ENCODE results near the gene VWA3B. TPM values are rescaled to one million over a fixed set of nuclear protein-coding genes. Genes with fewer than 3 reads are reported as not detected.

The VWA3B gene
- total RNA-seq, 1 donor from 2014 or later: not detected

DNA sequence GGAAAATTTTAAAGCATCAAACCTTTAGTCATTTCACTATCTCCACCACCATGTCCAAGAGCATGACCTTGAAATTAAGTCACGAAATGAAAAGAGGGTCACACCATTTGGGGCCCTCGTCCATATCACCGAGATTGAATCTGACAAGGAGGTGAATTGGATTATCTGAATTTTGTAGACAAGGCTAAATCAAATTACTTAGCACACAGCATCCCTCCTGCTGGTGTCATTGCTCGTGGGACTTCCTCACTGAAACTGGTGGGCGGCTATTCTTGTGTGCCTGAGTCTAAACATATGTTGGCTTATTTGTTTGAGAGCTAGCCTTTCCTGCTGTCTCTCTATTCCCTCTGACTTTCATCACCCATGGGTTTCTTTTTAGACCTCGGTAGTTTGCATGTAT lies 194.6 kb downstream of the VWA3B start:
- no peaks in the 10 kb centered on the region for H3K36me3 ChIP-seq (ENCODE audit: control insufficient read depth, insufficient read depth, low read length)
- DNase-seq (ENCODE audit: low read depth): no peak
- no peak overlapping the region for H3K4me3 ChIP-seq (ENCODE audit: low read depth, low read length)
- TF ChIP-seq, protein P1, sequence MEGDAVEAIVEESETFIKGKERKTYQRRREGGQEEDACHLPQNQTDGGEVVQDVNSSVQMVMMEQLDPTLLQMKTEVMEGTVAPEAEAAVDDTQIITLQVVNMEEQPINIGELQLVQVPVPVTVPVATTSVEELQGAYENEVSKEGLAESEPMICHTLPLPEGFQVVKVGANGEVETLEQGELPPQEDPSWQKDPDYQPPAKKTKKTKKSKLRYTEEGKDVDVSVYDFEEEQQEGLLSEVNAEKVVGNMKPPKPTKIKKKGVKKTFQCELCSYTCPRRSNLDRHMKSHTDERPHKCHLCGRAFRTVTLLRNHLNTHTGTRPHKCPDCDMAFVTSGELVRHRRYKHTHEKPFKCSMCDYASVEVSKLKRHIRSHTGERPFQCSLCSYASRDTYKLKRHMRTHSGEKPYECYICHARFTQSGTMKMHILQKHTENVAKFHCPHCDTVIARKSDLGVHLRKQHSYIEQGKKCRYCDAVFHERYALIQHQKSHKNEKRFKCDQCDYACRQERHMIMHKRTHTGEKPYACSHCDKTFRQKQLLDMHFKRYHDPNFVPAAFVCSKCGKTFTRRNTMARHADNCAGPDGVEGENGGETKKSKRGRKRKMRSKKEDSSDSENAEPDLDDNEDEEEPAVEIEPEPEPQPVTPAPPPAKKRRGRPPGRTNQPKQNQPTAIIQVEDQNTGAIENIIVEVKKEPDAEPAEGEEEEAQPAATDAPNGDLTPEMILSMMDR (IDR thresholded peaks at IDR 0.05; ENCODE audit: insufficient read depth, low read length, poor library complexity, severe bottlenecking): no peak
- peaks cover 7% of the 10 kb centered on the region for H3K27me3 ChIP-seq (ENCODE audit: control insufficient read depth, insufficient read depth, low read length)

DNA sequence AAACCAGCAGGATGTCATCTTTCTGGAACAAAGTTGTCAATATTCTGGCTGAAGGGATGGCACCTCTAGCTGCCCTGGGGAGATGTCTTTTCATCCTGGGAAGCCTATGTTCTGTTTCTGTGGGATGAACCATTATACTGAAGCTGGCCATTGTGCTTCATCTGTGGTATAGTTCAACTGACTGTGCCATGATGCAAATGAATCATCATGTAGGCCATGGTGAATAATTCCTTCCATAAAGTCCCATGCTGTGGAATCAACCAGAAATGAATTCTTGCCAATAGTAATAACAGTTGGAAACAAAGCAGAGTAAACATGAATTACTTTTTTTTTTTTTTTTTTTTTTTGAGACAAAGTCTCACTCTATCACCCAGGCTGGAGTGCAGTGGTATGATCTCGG lies 195.1 kb downstream of the VWA3B start:
- Histone ChIP-seq H3K36me3 (ENCODE audit: control insufficient read depth, insufficient read depth, low read length) (no peaks in the 10 kb centered on the region), H3K4me3 (ENCODE audit: low read depth, low read length) (no peak overlapping the region), H3K27me3 (ENCODE audit: control insufficient read depth, insufficient read depth, low read length) (peaks cover 5% of the 10 kb centered on the region)
- no peak for DNase-seq (ENCODE audit: low read depth)
- TF ChIP-seq, protein P1 (IDR thresholded peaks at IDR 0.05; ENCODE audit: insufficient read depth, low read length, poor library complexity, severe bottlenecking): no peak

DNA sequence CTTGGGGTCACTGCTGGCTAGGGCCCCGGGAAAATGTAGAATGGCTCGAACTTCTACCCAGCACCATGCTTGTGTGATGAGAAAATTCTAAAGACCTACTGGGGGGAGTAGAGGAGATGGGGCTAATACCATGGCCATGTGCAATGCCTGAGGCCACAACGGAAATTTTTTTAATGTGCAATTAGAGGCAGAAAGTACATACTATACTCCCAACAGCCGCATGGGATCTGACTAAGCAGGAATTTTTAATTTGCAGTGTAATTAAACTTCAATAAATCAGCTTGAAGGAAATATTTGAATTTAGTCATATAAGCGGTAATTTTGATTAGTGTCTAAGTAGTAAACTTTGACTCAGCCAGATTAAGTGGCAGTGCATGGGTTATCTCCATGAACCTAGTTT lies 206.1 kb downstream of the VWA3B start:
- TF ChIP-seq, protein P1 (IDR thresholded peaks at IDR 0.05; ENCODE audit: insufficient read depth, low read length, poor library complexity, severe bottlenecking): no peak
- DNase-seq (ENCODE audit: low read depth): no peak
- peaks cover 3% of the 10 kb centered on the region for H3K27me3 ChIP-seq (ENCODE audit: control insufficient read depth, insufficient read depth, low read length)
- no peaks in the 10 kb centered on the region for H3K36me3 ChIP-seq (ENCODE audit: control insufficient read depth, insufficient read depth, low read length)
- H3K4me3 ChIP-seq (ENCODE audit: low read depth, low read length): no peak overlapping the region

DNA sequence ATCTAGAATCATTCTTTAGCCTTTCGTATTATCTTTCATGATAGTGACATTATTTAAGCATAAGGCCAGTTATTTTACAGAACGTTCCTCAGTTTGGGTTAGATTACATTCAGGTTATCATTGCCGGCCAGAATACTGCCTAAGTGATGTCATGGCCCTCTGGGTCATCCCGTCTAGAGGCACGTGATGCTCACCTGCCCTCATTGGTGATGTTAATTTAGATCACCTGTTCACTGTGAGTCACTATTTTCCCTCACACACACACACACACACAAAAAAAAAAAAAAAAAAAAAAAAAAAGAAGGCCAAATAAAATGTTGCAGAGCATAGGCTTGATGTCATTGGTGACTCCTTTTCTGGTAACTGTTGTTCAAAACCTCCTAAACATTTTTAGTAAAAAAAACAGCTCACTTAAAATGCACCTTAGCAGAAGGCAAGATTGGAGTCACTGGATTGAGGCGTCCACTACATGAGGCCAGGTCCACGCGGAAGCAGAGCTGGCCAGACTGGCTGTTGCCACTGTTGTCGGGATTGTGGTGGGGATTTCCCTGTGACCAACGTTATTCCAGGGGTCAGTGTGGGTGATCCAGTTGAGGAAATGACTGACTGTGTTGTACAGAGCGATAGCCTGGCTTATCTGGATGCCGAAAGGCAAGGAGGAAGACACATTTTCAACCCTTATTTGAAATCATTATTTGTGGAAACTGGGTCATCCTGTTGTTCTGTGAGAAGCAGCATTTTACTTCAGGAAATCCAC lies 207.1 kb downstream of the VWA3B start:
- Histone ChIP-seq H3K4me3 (ENCODE audit: low read depth, low read length) (no peak overlapping the region), H3K27me3 (ENCODE audit: control insufficient read depth, insufficient read depth, low read length) (peaks cover 4% of the 10 kb centered on the region), H3K36me3 (ENCODE audit: control insufficient read depth, insufficient read depth, low read length) (no peaks in the 10 kb centered on the region)
- TF ChIP-seq, protein P1 (IDR thresholded peaks at IDR 0.05; ENCODE audit: insufficient read depth, low read length, poor library complexity, severe bottlenecking): no peak
- DNase-seq (ENCODE audit: low read depth): no peak

DNA sequence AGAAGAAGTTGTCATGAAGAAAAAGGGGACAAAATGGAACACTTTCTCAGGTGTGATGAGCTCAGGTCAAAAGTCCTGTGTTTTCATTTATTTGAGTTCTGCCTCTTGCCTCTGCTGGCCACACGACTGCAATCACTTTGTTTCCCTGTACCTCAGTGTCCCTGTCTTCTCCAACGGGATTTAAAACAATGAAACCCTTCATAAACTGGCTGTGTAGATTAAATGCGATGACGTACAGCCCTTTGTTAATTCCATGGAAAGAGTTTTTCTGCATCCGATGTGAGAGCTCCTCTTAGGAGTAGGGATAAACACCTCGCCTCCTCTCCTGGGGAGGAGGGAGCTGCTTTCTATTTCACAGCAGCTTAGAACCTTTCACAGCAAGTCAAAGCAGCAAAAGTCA lies 207.7 kb downstream of the VWA3B start:
- Histone ChIP-seq H3K36me3 (ENCODE audit: control insufficient read depth, insufficient read depth, low read length) (no peaks in the 10 kb centered on the region), H3K27me3 (ENCODE audit: control insufficient read depth, insufficient read depth, low read length) (peaks cover 7% of the 10 kb centered on the region), H3K4me3 (ENCODE audit: low read depth, low read length) (no peak overlapping the region)
- TF ChIP-seq, protein P1 (IDR thresholded peaks at IDR 0.05; ENCODE audit: insufficient read depth, low read length, poor library complexity, severe bottlenecking): no peak
- no peak for DNase-seq (ENCODE audit: low read depth)

DNA sequence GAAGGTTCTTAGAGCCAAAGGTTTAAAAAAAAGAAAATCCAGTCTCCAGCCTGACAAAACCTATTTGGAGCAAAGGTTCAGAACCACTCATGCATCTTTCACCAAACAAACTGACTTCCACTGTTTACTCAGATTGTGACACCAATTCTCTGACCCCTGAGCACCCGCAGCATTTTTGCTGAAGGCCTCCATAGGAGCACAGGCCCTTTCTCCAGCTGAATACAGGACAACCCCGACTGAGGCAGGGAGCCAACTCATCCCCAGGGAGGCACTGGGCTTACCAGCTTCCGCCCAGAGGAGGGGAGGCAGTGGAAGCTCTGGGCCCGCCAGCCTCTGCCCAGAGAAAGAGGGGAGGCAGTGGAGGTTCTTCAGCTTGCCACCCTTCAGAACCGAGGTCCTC lies 208.3 kb downstream of the VWA3B start:
- no peak for DNase-seq (ENCODE audit: low read depth)
- H3K27me3 ChIP-seq (ENCODE audit: control insufficient read depth, insufficient read depth, low read length): peaks cover 9% of the 10 kb centered on the region
- H3K4me3 ChIP-seq (ENCODE audit: low read depth, low read length): no peak overlapping the region
- H3K36me3 ChIP-seq (ENCODE audit: control insufficient read depth, insufficient read depth, low read length): no peaks in the 10 kb centered on the region
- TF ChIP-seq, protein P1 (IDR thresholded peaks at IDR 0.05; ENCODE audit: insufficient read depth, low read length, poor library complexity, severe bottlenecking): no peak

All from kidney epithelial cell (primary cell).